Activated CD8-positive, alpha-beta memory T cell treated with anti-CD3 and anti-CD28 coated beads for 4 hours (primary cell): ENCODE measurements around the gene ALK.

ENCODE experiments used
- DNase-seq, 2 donors: peaks; one replicate each; pipeline ENCODE4 v3.0.0-alpha.2; 2020; ENCODE audit warnings: low read depth in 2 of 2

The ALK gene

GRCh38 chr2:29368659-29369040 lies 552.7 kb downstream of the ALK start:
- DNase-seq, result no peak

- no peak for DNase-seq
Measured at GRCh38 chr2:29367986-29368658, 553.3 kb downstream of the ALK start.

DNA sequence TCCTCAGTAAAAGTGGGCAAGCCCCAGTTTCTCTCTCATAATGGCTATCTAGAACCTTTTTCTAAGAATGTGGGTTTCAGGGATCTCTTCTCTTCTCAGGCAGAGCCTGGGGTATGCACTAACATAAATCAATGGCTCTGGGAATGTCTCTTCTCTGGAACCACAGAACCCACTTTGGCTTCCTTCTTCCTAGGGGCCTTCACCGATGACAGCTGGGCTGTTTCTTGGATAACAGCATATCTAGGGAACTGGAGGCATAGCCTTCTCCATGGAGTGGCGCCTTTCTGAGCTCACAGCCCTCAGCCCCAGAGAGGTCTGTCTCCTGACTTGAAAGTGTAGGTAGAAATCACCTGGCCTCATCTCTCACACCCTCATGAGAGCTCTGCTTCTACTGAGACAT lies 558.3 kb downstream of the ALK start:
- DNase-seq, result no peak

DNA sequence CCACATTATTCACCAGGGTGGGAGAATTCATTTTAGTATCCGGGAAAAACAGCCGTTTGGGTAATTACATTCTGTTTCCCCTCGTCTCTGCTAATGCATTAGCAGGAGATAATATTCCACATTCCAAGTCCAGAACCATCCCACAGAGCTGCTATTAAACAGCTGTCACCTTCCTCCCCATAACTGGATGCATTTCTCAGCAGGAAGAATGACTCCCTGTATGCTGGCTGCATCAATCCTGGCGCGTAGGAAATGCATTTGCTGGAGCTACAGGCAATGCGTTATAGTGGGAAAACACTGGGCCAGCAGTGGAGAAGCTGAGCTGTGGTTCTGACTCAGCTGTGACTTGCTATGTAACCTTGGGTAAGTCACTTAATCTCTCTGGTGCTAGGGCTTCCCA lies 560.2 kb downstream of the ALK start:
- no peak for DNase-seq

DNA sequence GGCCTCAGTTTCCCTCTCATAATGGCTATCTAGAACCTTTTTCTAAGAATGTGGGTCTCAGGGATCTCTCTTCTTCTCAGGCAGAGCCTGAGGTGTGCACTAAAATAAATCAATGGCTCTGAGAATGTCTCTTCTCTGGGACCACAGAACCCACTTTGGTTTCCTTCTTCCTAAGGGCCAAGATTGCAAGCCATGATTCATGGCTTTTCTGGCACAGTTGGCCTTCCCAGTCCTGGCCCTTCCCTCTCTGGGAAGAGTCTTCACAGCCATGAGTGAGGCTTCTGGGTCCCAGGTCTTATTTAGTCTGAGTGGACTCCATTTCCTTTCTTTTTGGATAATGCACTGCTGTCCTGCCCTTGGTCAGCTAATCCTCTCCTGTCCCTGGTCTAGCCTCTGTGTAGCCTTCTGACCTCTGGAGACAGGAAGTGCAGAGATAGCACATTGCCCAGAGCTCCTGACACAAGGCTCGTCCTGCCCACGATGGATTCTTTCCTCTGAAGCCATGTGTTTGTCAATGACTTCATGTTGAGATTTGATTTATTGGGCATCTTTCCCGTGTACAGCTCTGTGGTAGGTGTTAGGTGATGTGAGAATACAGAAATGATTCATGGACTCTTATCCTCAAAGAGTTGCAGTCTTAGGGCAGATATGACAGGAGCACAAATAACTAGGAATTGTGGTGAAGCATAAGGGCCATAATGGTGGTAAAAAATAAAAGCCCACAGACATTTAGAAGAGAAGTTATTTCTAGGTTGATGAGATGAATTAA lies 561.2 kb downstream of the ALK start:
- DNase-seq, result no peak

DNA sequence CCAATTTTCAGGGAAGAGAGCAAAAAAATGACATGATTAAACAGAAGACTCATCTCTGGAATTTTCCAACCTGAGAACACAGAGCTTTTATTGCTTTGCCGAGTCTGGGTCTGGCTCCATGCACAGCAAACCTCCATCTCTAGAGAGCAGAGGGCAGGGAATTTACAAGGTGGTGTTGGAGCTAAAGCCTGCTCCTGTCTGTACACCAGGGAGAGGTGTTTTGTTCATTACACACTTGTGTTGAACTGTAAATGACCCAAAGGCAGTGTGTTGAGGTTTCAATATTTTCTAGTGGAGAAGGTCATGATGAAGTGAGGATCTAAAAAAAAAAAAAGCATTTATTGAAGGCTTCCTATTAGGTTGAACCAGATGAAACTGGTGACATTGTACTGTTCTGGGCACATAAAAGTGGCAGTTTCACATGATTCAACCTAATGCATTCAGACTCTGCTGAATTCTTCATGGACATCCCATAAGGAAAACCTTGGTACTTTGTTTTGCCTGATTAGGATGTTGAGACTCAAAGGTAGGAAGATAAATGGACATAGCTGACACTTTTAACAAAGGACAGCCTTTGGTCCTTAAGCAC lies 567.9 kb downstream of the ALK start:
- no peak for DNase-seq

- DNase-seq, result no peak
Measured at GRCh38 chr2:29351916-29352591, 569.3 kb downstream of the ALK start.

DNA sequence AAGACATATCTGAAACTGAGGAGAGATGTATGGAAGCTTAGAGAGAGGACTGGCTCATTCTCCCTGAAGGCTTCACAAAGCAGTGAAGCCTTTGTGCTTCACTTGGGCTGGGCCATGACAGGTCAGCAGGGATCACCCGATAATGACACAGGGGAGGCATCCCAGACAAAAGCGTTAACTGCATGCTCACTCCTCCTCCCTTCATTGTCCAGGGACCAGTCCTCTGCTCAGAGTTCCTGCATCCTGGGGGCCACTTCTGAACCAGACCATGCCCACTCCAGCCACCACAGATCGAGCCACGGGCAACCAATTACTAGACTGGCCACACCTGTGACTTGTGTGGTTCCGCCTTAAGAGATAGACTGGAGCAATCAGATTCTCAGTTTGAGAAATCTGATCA lies 570.1 kb downstream of the ALK start:
- no peak for DNase-seq

GRCh38 chr2:29349316-29350030 lies 571.9 kb downstream of the ALK start:
- DNase-seq, result no peak

DNA sequence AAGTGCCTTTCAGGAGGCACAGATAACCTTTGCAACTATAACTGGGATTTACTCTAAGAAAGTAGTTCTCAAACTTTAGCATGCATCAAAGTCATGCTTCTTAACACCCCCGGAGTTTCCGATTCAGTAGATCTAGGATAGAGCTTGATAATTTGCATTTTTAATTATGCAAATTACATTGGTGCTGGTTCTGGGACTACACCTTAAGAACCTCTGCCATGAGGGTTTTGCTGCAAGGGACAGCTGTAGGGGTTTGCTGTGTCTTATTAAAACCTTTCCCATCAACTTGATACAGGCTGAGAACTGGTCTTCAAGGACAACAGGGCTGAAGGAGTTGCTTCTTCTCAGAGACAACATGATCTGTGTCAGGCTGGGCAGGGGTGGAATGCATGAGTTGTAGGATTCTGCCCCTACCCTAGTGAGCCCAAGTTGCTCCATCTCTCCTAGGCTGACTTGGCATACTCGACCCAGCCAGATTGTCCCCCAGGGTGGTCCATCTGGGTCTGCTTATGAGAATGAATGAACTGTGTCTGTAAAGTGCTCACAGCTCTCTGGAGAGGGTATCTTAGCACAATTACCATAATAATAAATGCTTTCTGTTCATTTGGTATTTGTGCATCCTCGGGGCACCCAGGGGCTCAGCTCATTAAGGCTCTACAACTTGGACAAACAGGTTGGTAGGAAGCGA lies 573.5 kb downstream of the ALK start:
- no peak for DNase-seq

DNA sequence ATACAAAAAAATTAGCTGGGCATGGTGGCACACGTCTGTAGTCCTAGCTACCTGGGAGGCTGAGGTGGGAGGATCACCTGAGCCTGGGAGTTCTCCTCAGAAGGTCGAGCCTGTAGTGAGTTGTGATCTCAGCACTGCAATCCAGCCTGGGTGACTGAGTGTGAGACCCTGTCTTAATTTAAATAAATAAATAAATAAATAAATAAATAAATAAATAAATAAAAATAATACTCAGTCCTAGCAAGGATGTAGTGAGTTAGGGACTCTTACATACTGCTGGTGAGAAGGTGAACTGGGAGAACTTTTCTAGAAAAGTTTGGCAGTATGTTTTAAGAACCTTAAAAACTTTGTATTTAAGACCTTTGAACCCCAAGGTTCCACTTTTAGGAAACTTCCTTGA lies 576.1 kb downstream of the ALK start:
- DNase-seq, result no peak

DNA sequence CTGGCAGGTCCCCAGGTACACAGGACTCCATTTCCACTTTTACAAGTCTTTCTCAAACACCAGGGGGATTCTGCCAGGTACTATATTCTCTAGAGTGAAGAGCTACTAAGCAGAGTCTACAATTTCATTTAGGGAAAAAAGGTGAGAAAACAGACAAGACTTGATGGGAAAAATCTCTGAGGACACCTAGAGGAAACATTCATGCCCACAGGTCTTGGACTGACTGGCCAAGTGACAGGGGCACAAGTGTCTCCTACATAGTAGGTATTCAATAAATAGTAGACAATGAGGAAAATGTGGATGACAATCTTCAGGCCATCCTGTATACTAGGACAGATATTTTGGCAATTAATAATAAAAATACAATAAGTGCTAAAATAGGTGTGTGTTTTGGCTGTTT lies 577.6 kb downstream of the ALK start:
- DNase-seq, result no peak

GRCh38 chr2:29336341-29337241 lies 584.8 kb downstream of the ALK start:
- no peak for DNase-seq

DNA sequence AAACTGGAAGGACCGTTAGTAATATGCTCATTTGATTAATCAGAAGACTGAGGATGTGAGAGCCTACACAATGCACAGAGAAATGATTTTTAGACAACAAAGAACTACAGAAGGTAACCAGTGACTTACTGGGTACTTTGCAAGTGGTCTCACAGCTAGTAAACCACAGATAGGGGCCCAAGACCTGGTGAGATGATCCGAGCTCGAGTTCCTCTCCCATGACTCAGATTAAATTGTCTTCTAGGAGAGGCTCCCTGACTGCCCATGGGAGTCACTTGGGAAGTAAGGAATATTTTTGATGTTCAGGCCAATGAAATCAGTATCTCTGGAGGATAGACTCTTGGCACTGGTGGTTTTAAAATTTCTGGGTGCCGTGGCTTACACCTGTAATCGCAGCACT lies 586.0 kb downstream of the ALK start:
- DNase-seq, result no peak

GRCh38 chr2:29334706-29335105 lies 586.7 kb downstream of the ALK start:
- no peak for DNase-seq

GRCh38 chr2:29332540-29332939 lies 588.8 kb downstream of the ALK start:
- DNase-seq, result no peak

GRCh38 chr2:29329899-29330298 lies 591.5 kb downstream of the ALK start:
- no peak for DNase-seq

GRCh38 chr2:29326926-29327325 lies 594.5 kb downstream of the ALK start:
- no peak for DNase-seq

DNA sequence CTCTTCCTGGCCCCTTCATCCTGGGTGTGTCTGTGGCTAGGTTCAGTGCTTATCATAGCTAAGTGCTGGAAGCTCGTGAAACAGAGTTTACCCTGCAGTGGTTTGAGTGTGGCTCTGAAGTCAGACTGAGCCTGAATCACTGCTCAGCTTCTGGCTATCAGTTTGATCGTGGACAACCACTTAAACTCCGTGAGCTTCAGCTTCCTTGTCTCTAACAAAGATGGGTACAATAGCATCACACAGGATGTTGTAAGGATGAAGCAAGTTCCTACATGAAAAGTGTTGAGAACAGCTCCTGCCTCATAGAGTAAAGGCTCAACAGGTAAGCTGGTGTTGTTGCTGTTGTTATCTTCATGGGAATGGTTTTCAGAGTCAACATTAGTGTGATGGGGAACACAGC lies 595.8 kb downstream of the ALK start:
- DNase-seq, result no peak

GRCh38 chr2:29323961-29324360 lies 597.4 kb downstream of the ALK start:
- no peak for DNase-seq
